GM12874 (cell line): Measurements from ENCODE around the gene CTNNA3.

Experiments used
- TF ChIP-seq, protein P1 (sequence below): IDR thresholded peaks from 2 replicates; pipeline ENCODE4 v1.5.1; 2011; ENCODE audit warnings: low read depth, mild to moderate bottlenecking, control low read depth, low read length, moderate library complexity; ENCODE audit not compliant: insufficient read depth

Gene CTNNA3

DNA sequence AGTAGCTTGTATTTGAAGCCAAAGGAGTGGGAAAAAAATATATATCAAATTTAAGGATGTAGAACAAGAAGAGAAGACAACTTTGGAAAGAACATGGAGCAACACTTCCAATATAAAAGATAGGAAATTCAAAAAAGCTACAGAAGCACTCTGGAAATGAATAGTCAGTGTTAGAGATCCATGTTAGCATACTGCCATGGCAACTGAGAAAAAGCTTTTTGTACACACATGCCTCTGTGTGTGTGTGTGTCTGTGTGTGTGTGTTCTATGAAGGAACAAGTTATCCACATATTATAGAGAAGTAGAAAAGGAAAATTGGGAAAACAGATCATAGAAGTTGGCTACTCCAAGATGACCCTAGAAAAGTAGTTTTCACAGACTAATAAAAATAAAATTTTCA, 673.9 kb downstream of the CTNNA3 start:
- TF ChIP-seq, protein P1, sequence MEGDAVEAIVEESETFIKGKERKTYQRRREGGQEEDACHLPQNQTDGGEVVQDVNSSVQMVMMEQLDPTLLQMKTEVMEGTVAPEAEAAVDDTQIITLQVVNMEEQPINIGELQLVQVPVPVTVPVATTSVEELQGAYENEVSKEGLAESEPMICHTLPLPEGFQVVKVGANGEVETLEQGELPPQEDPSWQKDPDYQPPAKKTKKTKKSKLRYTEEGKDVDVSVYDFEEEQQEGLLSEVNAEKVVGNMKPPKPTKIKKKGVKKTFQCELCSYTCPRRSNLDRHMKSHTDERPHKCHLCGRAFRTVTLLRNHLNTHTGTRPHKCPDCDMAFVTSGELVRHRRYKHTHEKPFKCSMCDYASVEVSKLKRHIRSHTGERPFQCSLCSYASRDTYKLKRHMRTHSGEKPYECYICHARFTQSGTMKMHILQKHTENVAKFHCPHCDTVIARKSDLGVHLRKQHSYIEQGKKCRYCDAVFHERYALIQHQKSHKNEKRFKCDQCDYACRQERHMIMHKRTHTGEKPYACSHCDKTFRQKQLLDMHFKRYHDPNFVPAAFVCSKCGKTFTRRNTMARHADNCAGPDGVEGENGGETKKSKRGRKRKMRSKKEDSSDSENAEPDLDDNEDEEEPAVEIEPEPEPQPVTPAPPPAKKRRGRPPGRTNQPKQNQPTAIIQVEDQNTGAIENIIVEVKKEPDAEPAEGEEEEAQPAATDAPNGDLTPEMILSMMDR: no peak

- TF ChIP-seq, protein P1: no peak
These were observed 678.8 kb downstream of the CTNNA3 start for GRCh38 chr10:67017218-67017617.

GRCh38 chr10:67015225-67015624, 680.8 kb downstream of the CTNNA3 start:
- TF ChIP-seq, protein P1: no peak

DNA sequence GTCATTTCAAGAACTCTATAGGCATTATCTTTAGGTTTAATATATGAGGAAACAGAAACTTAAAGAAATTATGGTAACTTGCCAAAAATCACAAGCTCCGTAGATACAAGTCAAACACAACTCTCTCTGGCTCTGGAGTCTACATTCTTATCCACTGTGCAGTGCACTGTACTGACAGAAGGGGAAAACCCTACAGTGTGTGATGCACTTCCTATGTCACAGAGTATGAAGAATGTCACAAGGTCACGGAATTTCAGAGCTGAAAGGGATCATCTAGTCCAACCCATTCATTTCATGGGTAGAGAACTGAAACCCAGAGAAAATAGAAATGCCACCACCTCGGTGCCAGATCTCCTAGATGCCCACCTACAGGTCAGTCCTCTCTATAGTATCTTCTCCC, 684.0 kb downstream of the CTNNA3 start:
- TF ChIP-seq, protein P1: no peak

- TF ChIP-seq, protein P1: no peak
These were observed 684.5 kb downstream of the CTNNA3 start for GRCh38 chr10:67011480-67011879.

DNA sequence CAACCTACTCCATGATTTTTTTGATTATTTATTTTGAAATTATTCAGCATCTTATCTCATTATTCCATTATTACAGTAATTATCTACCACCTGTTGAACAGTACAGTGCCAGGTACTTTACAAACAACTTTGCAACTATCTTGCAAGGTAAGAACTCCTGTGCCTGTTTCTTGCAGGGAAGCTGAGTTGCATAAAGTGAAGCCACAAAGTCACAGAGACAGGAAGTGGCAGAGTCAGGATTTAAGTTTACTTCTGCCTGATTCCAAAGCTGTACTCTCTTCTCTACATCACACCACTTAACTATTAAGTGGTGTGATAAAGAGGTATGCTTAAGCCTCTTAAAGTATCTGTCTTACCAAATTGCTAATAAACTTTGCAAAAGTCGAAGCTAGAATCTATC, 690.0 kb downstream of the CTNNA3 start:
- TF ChIP-seq, protein P1: no peak

DNA sequence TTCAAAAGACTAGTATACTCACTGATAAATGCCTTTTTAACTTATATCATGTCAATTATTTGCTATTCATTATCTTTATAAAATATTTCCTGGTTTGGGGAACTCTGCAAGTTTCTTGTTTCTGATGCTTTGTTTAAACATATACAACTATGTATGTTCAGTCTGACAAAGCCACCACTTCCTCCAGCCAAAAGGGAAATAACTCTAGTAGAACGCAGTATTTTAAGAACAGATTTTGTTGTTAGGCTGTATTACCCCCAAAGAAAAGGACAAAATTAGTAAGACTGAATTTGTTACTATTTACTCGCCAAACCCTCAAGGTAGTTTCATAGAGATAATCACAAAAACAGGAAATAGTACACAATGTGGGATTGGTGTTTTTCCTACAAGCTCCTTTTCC, 691.3 kb downstream of the CTNNA3 start:
- TF ChIP-seq, protein P1: no peak
